ENCODE data around the gene LEKR1. TPM values are rescaled to one million over a fixed set of nuclear protein-coding genes. Genes with fewer than 3 reads are reported as not detected.

LEKR1 gene
- total and polyA plus RNA-seq, 2 donors (not counting 1 experiment from before 2014, with no cell fraction given) = 0.94 to 4.7 TPM

GRCh38 chr3:156978481-156978961 lies 152.4 kb downstream of the LEKR1 start:
- H3K9me3 Mint-ChIP-seq (ENCODE audit: insufficient read depth) = no peaks in the 10 kb centered on the region
- peaks cover 0 to 1% (median 0%) of the 10 kb centered on the region in 3 donors for H3K9me3 ChIP-seq (ENCODE audit: control extremely low read depth in 1 of 3, control insufficient read depth in 2 of 3, insufficient read depth in 1 of 3, low read length in 2 of 3)
- peak; percentile 87 for DNase-seq
- H3K4me2 ChIP-seq (replicated peaks; ENCODE audit: low read depth, low read length, poor library complexity, severe bottlenecking) = peak overlapping the region; percentile 76
- peak overlapping the region; percentile 74 to 93 for H3K27ac ChIP-seq (ENCODE audit: low read length in 2 of 2)
- H3K27me3 Mint-ChIP-seq = no peaks in the 10 kb centered on the region
- no peaks in the 10 kb centered on the region for H3K79me2 ChIP-seq (ENCODE audit: control insufficient read depth, insufficient read depth, low read length)
- POLR2A ChIA-PET = interaction anchor here (0.9 kb wide), 1 partner anchor 304 kb away, joined by 4 read pairs; the partner anchor contains the start of gene TIPARP
- H3K9ac ChIP-seq (ENCODE audit: low read length) = peak overlapping the region; percentile 61
- peak; percentile 86 for ATAC-seq (ENCODE audit: low read depth)
- H3K36me3 ChIP-seq (replicated peaks in 1 of 2; ENCODE audit: control extremely low read depth in 1 of 2, control insufficient read depth in 1 of 2, extremely low read depth in 1 of 2, insufficient read depth in 2 of 2, low read length in 1 of 2) = no peaks in the 10 kb centered on the region
- peak overlapping the region in 3 of 5 experiments; percentile 0 to 53 (median 5) for H3K4me3 ChIP-seq (ENCODE audit: control extremely low read depth in 1 of 5, extremely low read depth in 1 of 5, insufficient read depth in 1 of 5, low read depth in 2 of 5, low read length in 4 of 5)
- no peaks in the 10 kb centered on the region for H4K20me1 ChIP-seq (ENCODE audit: control insufficient read depth, insufficient read depth, low read length, poor library complexity, severe bottlenecking)
- intact Hi-C loops (cut with micrococcal nuclease) = loop anchor here (1.0 to 10.0 kb wide), 9 partner anchors 51 to 494 kb away; partner anchors contain the start of genes SSR3 and TIPARP
- H3K4me1 Mint-ChIP-seq = peaks cover 51% of the 10 kb centered on the region
- 0% methylated on average over 1 of the region's 2 CpGs for WGBS (ENCODE audit: insufficient coverage)
- no peak for TF ChIP-seq EZH2 (IDR thresholded peaks at IDR 0.05; ENCODE audit: borderline replicate concordance, insufficient read depth, low read depth, low read length, poor library complexity, severe bottlenecking)
- no peak for TF ChIP-seq CTCF (IDR thresholded peaks at IDR 0.05)
- H3K27me3 ChIP-seq (replicated peaks in 1 of 4; ENCODE audit: control extremely low read depth in 1 of 4, control insufficient read depth in 3 of 4, insufficient read depth in 4 of 4, low read length in 3 of 4) = no peaks in the 10 kb centered on the region
- CTCF ChIA-PET = interaction anchor here (0.7 to 1.7 kb wide), 6 partner anchors 9 to 305 kb away, joined by 3 to 10 read pairs (median 6); partner anchors contain the start of gene TIPARP
- H2AFZ ChIP-seq (ENCODE audit: insufficient read depth, low read depth, low read length, poor library complexity, severe bottlenecking) = peak overlapping the region; percentile 66
- H3K4me1 ChIP-seq (ENCODE audit: control insufficient read depth in 2 of 2, insufficient read depth in 2 of 2, low read length in 2 of 2) = peaks cover 36 to 43% of the 10 kb centered on the region in 2 donors
- H3K27ac Mint-ChIP-seq = peak overlapping the region; percentile 97
- peak overlapping the region; percentile 74 for H3K4me3 Mint-ChIP-seq

GRCh38 chr3:156981005-156981404 lies 154.9 kb downstream of the LEKR1 start:
- no peak overlapping the region for H3K27ac Mint-ChIP-seq
- ATAC-seq (ENCODE audit: low read depth) = no peak
- no peaks in the 10 kb centered on the region for H3K36me3 ChIP-seq (replicated peaks in 1 of 2; ENCODE audit: control extremely low read depth in 1 of 2, control insufficient read depth in 1 of 2, extremely low read depth in 1 of 2, insufficient read depth in 2 of 2, low read length in 1 of 2)

More at GRCh38 chr3:156981005-156981404, 154.9 kb downstream of the LEKR1 start:
- ChIA-PET POLR2A (no interaction called here), CTCF (interaction anchor here (1.4 kb wide), 1 partner anchor 48 kb away, joined by 3 read pairs; no protein-coding TSS in a partner anchor)
- H3K4me2 ChIP-seq (replicated peaks; ENCODE audit: low read depth, low read length, poor library complexity, severe bottlenecking) = no peak overlapping the region
- intact Hi-C loops (cut with micrococcal nuclease) = no loop called here
- peaks cover 33 to 35% of the 10 kb centered on the region in 2 donors for H3K4me1 ChIP-seq (ENCODE audit: control insufficient read depth in 2 of 2, insufficient read depth in 2 of 2, low read length in 2 of 2)
- Mint-ChIP-seq H3K4me1 (peaks cover 38% of the 10 kb centered on the region), H3K4me3 (no peak overlapping the region), H3K27me3 (no peaks in the 10 kb centered on the region), H3K9me3 (ENCODE audit: insufficient read depth) (no peaks in the 10 kb centered on the region)
- no peak overlapping the region for H3K4me3 ChIP-seq (ENCODE audit: control extremely low read depth in 1 of 5, extremely low read depth in 1 of 5, insufficient read depth in 1 of 5, low read depth in 2 of 5, low read length in 4 of 5)
- no peaks in the 10 kb centered on the region for H3K27me3 ChIP-seq (replicated peaks in 1 of 4; ENCODE audit: control extremely low read depth in 1 of 4, control insufficient read depth in 3 of 4, insufficient read depth in 4 of 4, low read length in 3 of 4)
- no peak for DNase-seq
- no peaks in the 10 kb centered on the region for H3K79me2 ChIP-seq (ENCODE audit: control insufficient read depth, insufficient read depth, low read length)
- H4K20me1 ChIP-seq (ENCODE audit: control insufficient read depth, insufficient read depth, low read length, poor library complexity, severe bottlenecking) = no peaks in the 10 kb centered on the region
- H3K9ac ChIP-seq (ENCODE audit: low read length) = no peak overlapping the region
- no peak for TF ChIP-seq EZH2 (IDR thresholded peaks at IDR 0.05; ENCODE audit: borderline replicate concordance, insufficient read depth, low read depth, low read length, poor library complexity, severe bottlenecking)
- no peak for TF ChIP-seq CTCF (IDR thresholded peaks at IDR 0.05)
- H3K27ac ChIP-seq (ENCODE audit: low read length in 2 of 2) = no peak overlapping the region
- no CpG with 5 or more reads among the region's 3 CpGs for WGBS (ENCODE audit: insufficient coverage)
- peaks cover 0 to 1% (median 0%) of the 10 kb centered on the region in 3 donors for H3K9me3 ChIP-seq (ENCODE audit: control extremely low read depth in 1 of 3, control insufficient read depth in 2 of 3, insufficient read depth in 1 of 3, low read length in 2 of 3)
- H2AFZ ChIP-seq (ENCODE audit: insufficient read depth, low read depth, low read length, poor library complexity, severe bottlenecking) = no peak overlapping the region
